Mesenchymal stem cell (in vitro differentiated cells and primary cell): ENCODE measurements around the gene VWA5B2.
A peak's percentile ranks its signal among the peaks of the same experiment; 100 is the strongest.

ENCODE experiments used
- DNase-seq: peaks from one replicate; pipeline ENCODE4 v3.0.0-alpha.2; 2013
- H2AFZ ChIP-seq: one replicate; pipeline ENCODE4 v1.6.1; 2013; ENCODE audit warnings: low read depth, mild to moderate bottlenecking, control low read depth, inconsistent platforms, low read length, moderate library complexity
- H2AK5ac ChIP-seq: 2 replicates; pipeline ENCODE4 v1.6.1; 2013; ENCODE audit warnings: low read length, moderate library complexity, mild to moderate bottlenecking, inconsistent platforms; ENCODE audit not compliant: severe bottlenecking
- H2BK120ac ChIP-seq: one replicate; pipeline ENCODE4 v1.6.1; 2013; ENCODE audit warnings: low read depth, mild to moderate bottlenecking, inconsistent platforms, low read length, moderate library complexity
- H2BK12ac ChIP-seq, 2 experiments: one replicate each; pipeline ENCODE4 v1.6.1; 2013; ENCODE audit warnings: inconsistent platforms in 2 of 2, low read length in 2 of 2, mild to moderate bottlenecking in 2 of 2, moderate library complexity in 2 of 2, control low read depth in 1 of 2
- H2BK15ac ChIP-seq: one replicate; pipeline ENCODE4 v1.6.1; 2013; ENCODE audit warnings: mild to moderate bottlenecking, low read depth, inconsistent platforms; ENCODE audit not compliant: poor library complexity, severe bottlenecking
- H2BK5ac ChIP-seq: 2 replicates; pipeline ENCODE4 v1.6.1; 2013; ENCODE audit warnings: low read depth, mild to moderate bottlenecking, low read length, control low read depth, inconsistent platforms; ENCODE audit not compliant: poor library complexity, severe bottlenecking
- H3K14ac ChIP-seq, 2 experiments: one replicate each; pipeline ENCODE4 v1.6.1; 2013; ENCODE audit warnings: inconsistent platforms in 2 of 2, low read length in 2 of 2, control low read depth in 1 of 2, mild to moderate bottlenecking in 1 of 2, moderate library complexity in 1 of 2
- H3K18ac ChIP-seq, 2 experiments: one replicate each; pipeline ENCODE4 v1.6.1; 2013; ENCODE audit warnings: inconsistent platforms in 2 of 2, low read length in 2 of 2, control low read depth in 1 of 2, low read depth in 1 of 2, mild to moderate bottlenecking in 1 of 2
- H3K23ac ChIP-seq, 2 experiments: one replicate each; pipeline ENCODE4 v1.6.1; 2013; ENCODE audit warnings: inconsistent platforms in 2 of 2, low read length in 2 of 2, mild to moderate bottlenecking in 2 of 2, moderate library complexity in 2 of 2, control low read depth in 1 of 2
- H3K27ac ChIP-seq: 2 replicates; pipeline ENCODE4 v1.5.1; 2013; ENCODE audit warnings: mild to moderate bottlenecking, moderate library complexity, low read length, control low read depth, inconsistent platforms; ENCODE audit not compliant: poor library complexity, severe bottlenecking
- H3K27me3 ChIP-seq, 2 experiments: 2 replicates each; pipeline versions ENCODE4 v1.6.1 to v1.7.0; 2013; ENCODE audit warnings: low read length in 2 of 2, mild to moderate bottlenecking in 2 of 2, moderate library complexity in 2 of 2, control low read depth in 1 of 2, inconsistent platforms in 1 of 2; ENCODE audit not compliant: control insufficient read depth in 1 of 2, insufficient read depth in 1 of 2
- H3K36me3 ChIP-seq, 2 experiments: 2 replicates each; pipeline versions ENCODE4 v1.6.1 to v1.7.0; 2013; ENCODE audit warnings: low read length in 2 of 2, control low read depth in 1 of 2, inconsistent platforms in 1 of 2, low read depth in 1 of 2, mild to moderate bottlenecking in 1 of 2; ENCODE audit not compliant: insufficient read depth in 2 of 2, control insufficient read depth in 1 of 2
- H3K4ac ChIP-seq, 2 experiments: one replicate each; pipeline ENCODE4 v1.6.1; 2013; ENCODE audit warnings: inconsistent platforms in 2 of 2, low read length in 2 of 2, mild to moderate bottlenecking in 2 of 2, moderate library complexity in 2 of 2, control low read depth in 1 of 2, low read depth in 1 of 2
- H3K4me1 ChIP-seq: 2 replicates; pipeline ENCODE4 v1.6.1; 2013; ENCODE audit warnings: low read depth, low read length, control low read depth; ENCODE audit not compliant: control insufficient read depth, insufficient read depth
- H3K4me2 ChIP-seq: 2 replicates; pipeline ENCODE4 v1.6.1; 2013; ENCODE audit warnings: low read length, mild to moderate bottlenecking, inconsistent platforms; ENCODE audit not compliant: poor library complexity, severe bottlenecking
- H3K4me3 ChIP-seq, 2 experiments: 2 replicates each; pipeline versions ENCODE4 v1.5.1 to v1.7.0; 2013; ENCODE audit warnings: low read length in 2 of 2, mild to moderate bottlenecking in 2 of 2, control low read depth in 1 of 2, low read depth in 1 of 2; ENCODE audit not compliant: insufficient read depth in 1 of 2
- H3K79me1 ChIP-seq: replicated peaks from 2 replicates; pipeline ENCODE4 v1.6.1; 2013; ENCODE audit warnings: mild to moderate bottlenecking, control low read depth, low read length, inconsistent platforms; ENCODE audit not compliant: poor library complexity, severe bottlenecking
- H3K9ac ChIP-seq: 2 replicates; pipeline ENCODE4 v1.7.0; 2013; ENCODE audit warnings: mild to moderate bottlenecking, low read length, moderate library complexity
- H3K9me3 ChIP-seq: 2 replicates; pipeline ENCODE4 v1.7.0; 2013; ENCODE audit warnings: mild to moderate bottlenecking, low read length; ENCODE audit not compliant: control insufficient read depth
- H4K8ac ChIP-seq: one replicate; pipeline ENCODE4 v1.6.1; 2013; ENCODE audit warnings: inconsistent platforms, mild to moderate bottlenecking, low read length, moderate library complexity
- H4K91ac ChIP-seq: one replicate; pipeline ENCODE4 v1.6.1; 2013; ENCODE audit warnings: mild to moderate bottlenecking, low read length, inconsistent platforms
- WGBS: methylation state at CpG from one replicate; pipeline ENCODE4 v1.1.7; 2013; ENCODE audit warnings: mixed read lengths; 5-methylcytosine and 5-hydroxymethylcytosine counted together

The VWA5B2 gene

GRCh38 chr3:184234224-184234623 is 4.8 kb downstream of the VWA5B2 start:
- no peak overlapping the region for H3K4me2 ChIP-seq
- no peaks in the 10 kb centered on the region for H3K79me1 ChIP-seq
- H2BK15ac ChIP-seq, result no peak overlapping the region
- H3K23ac ChIP-seq, result no peak overlapping the region
- peak overlapping the region in 1 of 2 experiments; percentile 30 for H3K14ac ChIP-seq
- peaks cover 24% of the 10 kb centered on the region for H3K4me1 ChIP-seq
- no peak overlapping the region for H2BK12ac ChIP-seq
- H3K27me3 ChIP-seq, result peaks cover 38 to 76% of the 10 kb centered on the region in 2 experiments
- no peaks in the 10 kb centered on the region for H3K9me3 ChIP-seq
- no peak overlapping the region for H3K18ac ChIP-seq
- H3K9ac ChIP-seq, result no peak overlapping the region
- no peak overlapping the region for H2BK120ac ChIP-seq
- H3K36me3 ChIP-seq, result no peaks in the 10 kb centered on the region
- no peak overlapping the region for H4K8ac ChIP-seq
- WGBS, result 52% methylated on average over 4 of the region's 4 CpGs
- H3K4ac ChIP-seq, result no peak overlapping the region
- DNase-seq, result peak; percentile 68
- no peak overlapping the region for H2AK5ac ChIP-seq
- H4K91ac ChIP-seq, result no peak overlapping the region
- H2BK5ac ChIP-seq, result no peak overlapping the region
- no peak overlapping the region for H3K27ac ChIP-seq
- no peak overlapping the region for H2AFZ ChIP-seq
- no peak overlapping the region for H3K4me3 ChIP-seq

GRCh38 chr3:184234671-184235380 is 5.4 kb downstream of the VWA5B2 start:
- Histone ChIP-seq H2AK5ac (no peak overlapping the region), H3K18ac (no peak overlapping the region), H3K27me3 (peaks cover 35 to 70% of the 10 kb centered on the region in 2 experiments), H3K36me3 (no peaks in the 10 kb centered on the region), H3K14ac (no peak overlapping the region), H2BK5ac (peak overlapping the region; percentile 53), H3K79me1 (no peaks in the 10 kb centered on the region), H2BK120ac (no peak overlapping the region), H3K23ac (no peak overlapping the region), H3K4me2 (no peak overlapping the region), H3K4me3 (no peak overlapping the region), H3K27ac (no peak overlapping the region), H2BK12ac (no peak overlapping the region), H3K9me3 (no peaks in the 10 kb centered on the region), H2AFZ (no peak overlapping the region), H2BK15ac (no peak overlapping the region), H3K9ac (no peak overlapping the region), H3K4ac (no peak overlapping the region), H4K8ac (no peak overlapping the region), H3K4me1 (peaks cover 18% of the 10 kb centered on the region), H4K91ac (no peak overlapping the region)
- DNase-seq, result no peak
- WGBS, result 83% methylated on average over 19 of the region's 19 CpGs

DNA sequence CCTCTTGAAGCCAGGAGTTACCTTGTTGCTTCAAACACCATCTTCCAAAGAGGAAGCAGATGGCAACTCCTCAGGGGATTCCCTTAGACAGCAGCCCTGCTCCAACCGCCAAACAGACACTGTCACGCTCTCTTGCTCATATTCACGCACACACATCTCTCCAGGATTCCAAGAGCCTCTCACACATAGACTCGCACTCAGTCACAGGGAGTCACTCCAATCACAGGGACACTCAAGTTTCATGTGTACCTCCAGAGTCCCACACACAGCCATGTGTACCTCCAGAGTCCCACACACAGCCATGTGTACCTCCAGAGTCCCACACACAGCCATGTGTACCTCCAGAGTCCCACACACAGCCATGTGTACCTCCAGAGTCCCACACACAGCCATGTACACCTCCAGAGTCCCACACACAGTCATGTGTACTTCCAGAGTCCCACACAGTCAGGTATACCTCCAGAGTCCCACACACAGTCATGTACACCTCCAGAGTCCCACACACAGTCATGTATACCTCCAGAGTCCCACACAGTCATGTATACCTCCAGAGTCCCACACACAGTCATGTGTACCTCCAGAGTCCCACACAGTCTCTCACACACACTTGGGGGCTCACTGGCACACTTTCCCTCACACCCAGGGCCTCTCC is 6.1 kb downstream of the VWA5B2 start:
- Histone ChIP-seq H3K18ac (no peak overlapping the region), H3K4ac (no peak overlapping the region), H3K4me3 (no peak overlapping the region), H2BK12ac (no peak overlapping the region), H2BK15ac (no peak overlapping the region), H3K9me3 (no peaks in the 10 kb centered on the region), H2AK5ac (no peak overlapping the region), H3K27me3 (peaks cover 33 to 68% of the 10 kb centered on the region in 2 experiments), H4K91ac (no peak overlapping the region), H2BK5ac (no peak overlapping the region), H2AFZ (no peak overlapping the region), H4K8ac (no peak overlapping the region), H3K4me2 (no peak overlapping the region), H3K36me3 (no peaks in the 10 kb centered on the region), H3K4me1 (peaks cover 11% of the 10 kb centered on the region), H3K9ac (no peak overlapping the region), H3K23ac (no peak overlapping the region), H3K27ac (no peak overlapping the region), H3K14ac (no peak overlapping the region), H2BK120ac (no peak overlapping the region), H3K79me1 (no peaks in the 10 kb centered on the region)
- no peak for DNase-seq
- 86% methylated on average over 4 of the region's 4 CpGs for WGBS

DNA sequence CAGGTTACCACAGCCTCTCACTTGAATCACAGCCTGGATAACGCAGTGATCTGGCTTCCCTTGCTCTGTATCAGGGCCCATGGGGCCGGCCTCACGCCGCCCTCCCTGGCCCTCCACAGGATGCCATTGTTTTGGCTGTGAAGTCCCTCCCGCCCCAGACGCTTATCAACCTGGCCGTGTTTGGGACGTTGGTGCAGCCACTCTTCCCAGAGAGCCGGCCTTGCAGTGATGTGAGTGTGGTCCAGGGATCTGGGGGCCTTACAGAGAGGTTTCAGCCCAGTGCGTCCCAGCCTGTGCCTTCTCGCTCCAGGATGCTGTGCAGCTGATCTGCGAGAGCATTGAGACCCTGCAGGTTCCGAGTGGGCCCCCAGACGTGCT is 6.6 kb downstream of the VWA5B2 start:
- Histone ChIP-seq H3K14ac (no peak overlapping the region), H3K27ac (no peak overlapping the region), H3K23ac (no peak overlapping the region), H3K9ac (no peak overlapping the region), H3K18ac (no peak overlapping the region), H2BK5ac (no peak overlapping the region), H2AFZ (no peak overlapping the region), H2BK12ac (no peak overlapping the region), H3K4me3 (no peak overlapping the region), H4K8ac (no peak overlapping the region), H4K91ac (no peak overlapping the region), H2BK120ac (no peak overlapping the region), H2AK5ac (no peak overlapping the region), H3K4ac (no peak overlapping the region), H3K4me2 (no peak overlapping the region), H3K79me1 (no peaks in the 10 kb centered on the region), H3K9me3 (no peaks in the 10 kb centered on the region), H3K4me1 (peaks cover 7% of the 10 kb centered on the region), H3K27me3 (peaks cover 30 to 64% of the 10 kb centered on the region in 2 experiments), H2BK15ac (no peak overlapping the region), H3K36me3 (peaks cover 0 to 3% of the 10 kb centered on the region in 2 experiments)
- DNase-seq, result no peak
- 66% methylated on average over 14 of the region's 14 CpGs for WGBS
